SH-SY5Y (cell line): ENCODE data around the gene ARVCF.

Experiments used
- GATA2 ChIP-seq: IDR thresholded peaks from 2 replicates; pipeline ENCODE4 v1.6.1; 2011; ENCODE audit warnings: mild to moderate bottlenecking, low read depth, low read length
- GATA3 ChIP-seq: IDR thresholded peaks from 2 replicates; pipeline ENCODE4 v1.6.1; 2011; ENCODE audit warnings: low read depth, mild to moderate bottlenecking, low read length, moderate library complexity

GRCh38 chr22:19991395-19991644 is 25.3 kb downstream of the ARVCF start:
- TF ChIP-seq GATA3 (no peak), GATA2 (no peak)
